ENCODE data around the gene ITGB2.
"Not testable (repeated sequence)": the region's sequence is repeated elsewhere in the genome, so short reads cannot be mapped to it uniquely, and the experiment has no call there.

The ITGB2 gene

DNA sequence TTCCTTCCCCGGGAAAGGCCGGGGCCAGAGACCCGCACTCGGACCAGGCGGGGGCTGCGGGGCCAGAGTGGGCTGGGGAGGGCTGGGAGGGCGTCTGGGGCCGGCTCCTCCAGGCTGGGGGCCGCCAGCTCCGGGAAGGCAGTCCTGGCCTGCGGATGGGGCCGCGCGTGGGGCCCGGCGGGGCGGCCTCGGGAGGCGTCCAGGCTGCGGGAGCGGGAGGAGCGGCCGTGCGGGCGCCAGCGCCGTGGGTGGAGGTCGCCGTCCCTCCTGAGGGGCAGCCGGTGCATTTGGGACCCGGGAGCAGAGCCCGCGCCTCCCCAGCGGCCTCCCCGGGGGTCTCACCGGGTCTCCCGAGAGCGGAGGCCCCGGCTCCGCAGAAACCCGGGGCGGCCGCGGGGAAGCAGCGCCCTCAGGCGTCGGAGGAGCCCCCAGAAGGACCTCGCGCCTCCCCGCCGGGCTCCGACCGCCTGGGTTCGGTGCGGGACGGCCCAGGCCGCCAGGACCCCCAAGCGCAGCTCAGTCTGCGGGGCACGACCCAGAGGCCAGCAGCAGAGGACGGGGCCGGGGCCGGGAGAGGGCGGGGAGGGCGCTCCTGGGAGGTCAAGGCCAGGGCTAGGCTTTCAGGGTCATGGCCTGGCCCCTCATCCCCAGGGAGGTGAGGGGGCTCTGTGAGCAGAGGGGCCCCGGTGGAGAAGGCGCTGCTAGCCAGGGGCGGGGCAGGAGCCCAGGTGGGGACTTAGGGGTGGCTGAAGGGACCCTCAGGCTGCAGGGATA, 11.9 kb upstream of the ITGB2 start:
- H3K4me3 ChIP-seq (ENCODE audit: low read length) = no peak overlapping the region
- TF ChIP-seq, protein P1, sequence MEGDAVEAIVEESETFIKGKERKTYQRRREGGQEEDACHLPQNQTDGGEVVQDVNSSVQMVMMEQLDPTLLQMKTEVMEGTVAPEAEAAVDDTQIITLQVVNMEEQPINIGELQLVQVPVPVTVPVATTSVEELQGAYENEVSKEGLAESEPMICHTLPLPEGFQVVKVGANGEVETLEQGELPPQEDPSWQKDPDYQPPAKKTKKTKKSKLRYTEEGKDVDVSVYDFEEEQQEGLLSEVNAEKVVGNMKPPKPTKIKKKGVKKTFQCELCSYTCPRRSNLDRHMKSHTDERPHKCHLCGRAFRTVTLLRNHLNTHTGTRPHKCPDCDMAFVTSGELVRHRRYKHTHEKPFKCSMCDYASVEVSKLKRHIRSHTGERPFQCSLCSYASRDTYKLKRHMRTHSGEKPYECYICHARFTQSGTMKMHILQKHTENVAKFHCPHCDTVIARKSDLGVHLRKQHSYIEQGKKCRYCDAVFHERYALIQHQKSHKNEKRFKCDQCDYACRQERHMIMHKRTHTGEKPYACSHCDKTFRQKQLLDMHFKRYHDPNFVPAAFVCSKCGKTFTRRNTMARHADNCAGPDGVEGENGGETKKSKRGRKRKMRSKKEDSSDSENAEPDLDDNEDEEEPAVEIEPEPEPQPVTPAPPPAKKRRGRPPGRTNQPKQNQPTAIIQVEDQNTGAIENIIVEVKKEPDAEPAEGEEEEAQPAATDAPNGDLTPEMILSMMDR (conservative IDR thresholded peaks at IDR 0.05; ENCODE audit: low read depth, low read length) = peak; percentile 45
- no peak for DNase-seq (ENCODE audit: low read depth)

GRCh38 chr21:44931501-44932407, 11.1 kb upstream of the ITGB2 start:
- TF ChIP-seq, protein P1 (conservative IDR thresholded peaks at IDR 0.05; ENCODE audit: low read depth, low read length) = no peak
- H3K4me3 ChIP-seq (ENCODE audit: low read length) = no peak overlapping the region
- DNase-seq (ENCODE audit: low read depth) = no peak

GRCh38 chr21:44931137-44931500, 10.4 kb upstream of the ITGB2 start:
- no peak overlapping the region for H3K4me3 ChIP-seq (ENCODE audit: low read length)

DNA sequence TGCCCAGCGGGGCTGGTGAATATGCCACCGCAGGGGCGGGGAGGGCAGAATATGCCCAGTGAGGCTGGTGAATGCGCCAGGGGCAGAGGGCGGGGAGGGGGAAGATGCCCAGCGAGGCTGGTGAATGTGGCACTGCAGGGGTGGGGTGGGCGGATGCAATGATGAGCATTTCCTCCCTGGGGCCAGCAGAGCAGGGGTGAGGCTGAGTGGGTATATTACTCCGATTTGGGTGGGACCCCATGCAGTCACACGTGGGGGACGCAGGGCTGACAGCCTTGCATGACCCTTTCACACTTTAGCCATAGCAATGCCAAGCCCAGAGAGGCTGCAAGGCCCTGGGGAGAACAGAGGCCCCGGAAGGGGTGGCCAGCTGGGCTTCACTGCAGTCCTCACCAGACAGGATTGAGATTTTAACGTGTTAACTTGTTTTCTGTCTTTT, 9.9 kb upstream of the ITGB2 start:
- no peak for DNase-seq (ENCODE audit: low read depth)
- TF ChIP-seq, protein P1 (conservative IDR thresholded peaks at IDR 0.05; ENCODE audit: low read depth, low read length) = no peak

More at GRCh38 chr21:44931137-44931500, 10.4 kb upstream of the ITGB2 start:
- DNase-seq (ENCODE audit: low read depth) = no peak
- TF ChIP-seq, protein P1 (conservative IDR thresholded peaks at IDR 0.05; ENCODE audit: low read depth, low read length) = no peak

GRCh38 chr21:44929799-44930542, 9.3 kb upstream of the ITGB2 start:
- no peak for DNase-seq (ENCODE audit: low read depth)
- no peak overlapping the region for H3K4me3 ChIP-seq (ENCODE audit: low read length)
- TF ChIP-seq, protein P1 (conservative IDR thresholded peaks at IDR 0.05; ENCODE audit: low read depth, low read length) = no peak

More for the DNA sequence above, 9.9 kb upstream of the ITGB2 start:
- no peak overlapping the region for H3K4me3 ChIP-seq (ENCODE audit: low read length)

GRCh38 chr21:44929242-44929798, 8.6 kb upstream of the ITGB2 start:
- H3K4me3 ChIP-seq (ENCODE audit: low read length) = no peak overlapping the region
- DNase-seq (ENCODE audit: low read depth) = no peak
- TF ChIP-seq, protein P1 (conservative IDR thresholded peaks at IDR 0.05; ENCODE audit: low read depth, low read length) = no peak

DNA sequence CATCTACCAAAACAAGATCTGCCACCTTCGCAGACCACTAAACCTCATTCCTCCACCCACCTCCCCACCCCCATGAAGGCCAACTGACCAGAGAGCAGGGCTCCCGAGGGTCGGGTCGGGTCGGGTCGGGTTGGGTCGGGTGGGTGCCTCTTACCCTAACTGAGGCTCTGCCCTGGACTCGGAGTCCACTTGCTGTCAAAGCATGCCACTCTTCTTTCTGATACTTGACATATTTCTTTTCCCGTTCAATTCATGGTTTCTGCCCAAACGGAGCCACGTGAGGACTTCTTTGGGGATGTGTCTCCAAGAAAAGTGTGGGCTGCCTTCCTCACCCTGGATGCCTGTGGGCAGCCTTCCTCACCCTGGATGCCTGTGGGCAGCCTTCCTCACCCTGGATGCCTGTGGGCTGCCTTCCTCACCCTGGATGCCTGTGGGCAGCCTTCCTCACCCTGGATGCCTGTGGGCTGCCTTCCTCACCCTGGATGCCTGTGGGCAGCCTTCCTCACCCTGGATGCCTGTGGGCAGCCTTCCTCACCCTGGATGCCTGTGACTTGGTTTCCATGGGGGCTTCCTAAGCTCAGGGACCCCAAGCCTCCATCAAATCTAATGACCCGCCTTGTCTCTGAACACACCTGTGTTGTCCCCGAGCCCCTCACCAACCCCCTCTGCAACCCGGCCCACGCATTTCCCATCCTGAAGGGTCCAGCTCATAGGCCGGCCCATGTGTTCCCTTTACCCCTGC, 8.0 kb upstream of the ITGB2 start:
- not testable (repeated sequence) for DNase-seq (ENCODE audit: low read depth); H3K4me3 ChIP-seq (ENCODE audit: low read length)
